Common myeloid progenitor, CD34-positive (primary cell): ENCODE data around the gene POLR2M.

Source experiments
- CTCF ChIA-PET: fragments of 350-600 bp; sonication (Branson Sonifier 250); formaldehyde crosslinking; loops from one replicate; lab custom pipeline; 2021; ENCODE audit warnings: antibody characterized with exemption; lab: Charles Lee
- POLR2A ChIA-PET: fragments of 350-600 bp; sonication (Branson Sonifier 250); formaldehyde crosslinking; loops from one replicate; lab custom pipeline; 2021; ENCODE audit warnings: antibody characterized with exemption; lab: Charles Lee
- DNase-seq, 3 donors: peaks; one replicate each; pipeline versions ENCODE4 v3.0.0 to v3.0.0-alpha.2; 2013
- H3K27ac ChIP-seq, 2 experiments: 1 replicate in 1 of 2; 2 replicates in 1 of 2; pipeline ENCODE4 v1.7.0; 2013; ENCODE audit warnings: inconsistent platforms in 2 of 2, low read length in 2 of 2, mild to moderate bottlenecking in 2 of 2, low read depth in 1 of 2, moderate library complexity in 1 of 2; ENCODE audit not compliant: severe bottlenecking in 2 of 2, insufficient read depth in 1 of 2, poor library complexity in 1 of 2
- H3K27me3 ChIP-seq, 5 experiments: replicated peaks in 2 of 5; 1 replicate in 3 of 5; 2 replicates in 2 of 5; pipeline versions ENCODE4 v1.6.1 to v1.7.0; 2013; ENCODE audit warnings: low read length in 4 of 5, mild to moderate bottlenecking in 2 of 5, moderate library complexity in 2 of 5, inconsistent platforms in 1 of 5; ENCODE audit not compliant: insufficient read depth in 5 of 5, control insufficient read depth in 4 of 5
- H3K36me3 ChIP-seq, 4 experiments: 1 replicate in 2 of 4; 2 replicates in 2 of 4; pipeline versions ENCODE4 v1.6.1 to v1.7.0; 2013; ENCODE audit warnings: low read length in 3 of 4, control low read depth in 1 of 4, mild to moderate bottlenecking in 1 of 4; ENCODE audit not compliant: control insufficient read depth in 4 of 4, insufficient read depth in 4 of 4
- H3K4me1 ChIP-seq, 4 experiments: 1 replicate in 3 of 4; 2 replicates in 1 of 4; pipeline versions ENCODE4 v1.6.1 to v1.7.1; 2013; ENCODE audit warnings: low read length in 3 of 4, mild to moderate bottlenecking in 3 of 4, control low read depth in 1 of 4, inconsistent platforms in 1 of 4, moderate library complexity in 1 of 4; ENCODE audit not compliant: control insufficient read depth in 4 of 4, insufficient read depth in 4 of 4; ENCODE audit errors: control extremely low read depth in 1 of 4
- H3K4me3 ChIP-seq, 7 experiments: 1 replicate in 4 of 7; 2 replicates in 3 of 7; pipeline versions ENCODE4 v1.5.1 to v1.7.0; 2013; ENCODE audit warnings: mild to moderate bottlenecking in 7 of 7, low read length in 6 of 7, moderate library complexity in 6 of 7, inconsistent platforms in 2 of 7, low read depth in 2 of 7, control low read depth in 1 of 7; ENCODE audit not compliant: insufficient read depth in 4 of 7, control insufficient read depth in 1 of 7; ENCODE audit errors: extremely low read depth in 1 of 7
- H3K9me3 ChIP-seq, 5 experiments: 1 replicate in 4 of 5; 2 replicates in 1 of 5; pipeline versions ENCODE4 v1.6.1 to v1.7.1; 2013; ENCODE audit warnings: low read length in 4 of 5, mild to moderate bottlenecking in 2 of 5, inconsistent platforms in 1 of 5, low read depth in 1 of 5, moderate library complexity in 1 of 5; ENCODE audit not compliant: control insufficient read depth in 4 of 5, insufficient read depth in 2 of 5; ENCODE audit errors: control extremely low read depth in 1 of 5
- WGBS: methylation state at CpG from one replicate; pipeline ENCODE4 v1.1.5; 2013; ENCODE audit not compliant: insufficient coverage; 5-methylcytosine and 5-hydroxymethylcytosine counted together

The POLR2M gene

GRCh38 chr15:57727031-57727430 lies 20.5 kb downstream of the POLR2M start:
- no peaks in the 10 kb centered on the region for H3K36me3 ChIP-seq
- no peaks in the 10 kb centered on the region for H3K4me1 ChIP-seq
- no peak for DNase-seq
- H3K4me3 ChIP-seq = no peak overlapping the region
- POLR2A ChIA-PET = no interaction called here
- CTCF ChIA-PET = no interaction called here
- H3K9me3 ChIP-seq = peaks cover 0 to 5% (median 4%) of the 10 kb centered on the region in 5 experiments
- 100% methylated on average over 4 of the region's 6 CpGs for WGBS
- H3K27me3 ChIP-seq = no peaks in the 10 kb centered on the region
- no peak overlapping the region for H3K27ac ChIP-seq

DNA sequence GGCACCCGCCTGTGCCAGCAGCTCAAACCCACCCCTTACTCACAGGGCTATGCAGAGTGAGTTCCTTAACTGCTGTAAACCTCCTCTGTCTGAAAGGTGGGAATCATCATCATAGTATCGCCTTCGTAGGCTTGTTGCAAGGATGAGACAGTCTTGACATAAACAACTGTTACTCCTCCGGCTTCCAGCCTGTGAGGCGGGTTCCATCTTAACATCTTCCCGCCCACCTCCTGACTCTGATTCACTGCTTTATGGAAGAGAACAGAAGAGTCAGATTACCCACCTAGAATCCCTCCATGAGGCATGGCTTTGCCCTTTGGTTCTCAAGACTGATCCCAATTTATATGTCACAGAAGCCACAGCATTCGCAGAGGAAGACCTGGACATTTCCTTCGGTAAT lies 21.9 kb downstream of the POLR2M start:
- POLR2A ChIA-PET = no interaction called here
- H3K9me3 ChIP-seq = peaks cover 0 to 5% (median 4%) of the 10 kb centered on the region in 5 experiments
- no peaks in the 10 kb centered on the region for H3K27me3 ChIP-seq
- no peak overlapping the region for H3K27ac ChIP-seq
- H3K4me1 ChIP-seq = peaks cover 0 to 4% (median 0%) of the 10 kb centered on the region in 4 experiments
- H3K4me3 ChIP-seq = no peak overlapping the region
- WGBS = 96% methylated on average over 7 of the region's 8 CpGs
- DNase-seq = no peak
- no peaks in the 10 kb centered on the region for H3K36me3 ChIP-seq
- CTCF ChIA-PET = interaction anchor here (1.2 kb wide), 1 partner anchor 456 kb away, joined by 3 read pairs; no protein-coding TSS in a partner anchor

DNA sequence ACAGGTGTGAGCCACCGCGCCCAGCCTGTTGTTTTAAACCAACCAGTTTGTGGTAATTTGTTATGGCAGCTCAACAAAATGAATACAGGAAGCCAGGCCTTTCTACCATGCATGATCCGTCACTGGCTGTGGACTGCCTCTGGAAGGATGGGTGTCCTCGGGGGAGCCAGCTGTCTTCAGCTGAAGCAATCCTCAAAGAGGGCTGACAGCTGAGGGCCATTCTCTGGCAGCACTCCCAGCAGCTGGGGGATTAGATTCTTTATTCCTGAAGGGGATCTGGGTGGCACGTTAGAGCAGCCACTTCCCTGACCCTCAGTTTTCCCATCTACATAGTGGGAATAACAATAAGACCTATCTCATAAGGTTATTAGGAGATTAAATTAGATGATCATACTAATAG lies 24.4 kb downstream of the POLR2M start:
- POLR2A ChIA-PET = no interaction called here

DNA sequence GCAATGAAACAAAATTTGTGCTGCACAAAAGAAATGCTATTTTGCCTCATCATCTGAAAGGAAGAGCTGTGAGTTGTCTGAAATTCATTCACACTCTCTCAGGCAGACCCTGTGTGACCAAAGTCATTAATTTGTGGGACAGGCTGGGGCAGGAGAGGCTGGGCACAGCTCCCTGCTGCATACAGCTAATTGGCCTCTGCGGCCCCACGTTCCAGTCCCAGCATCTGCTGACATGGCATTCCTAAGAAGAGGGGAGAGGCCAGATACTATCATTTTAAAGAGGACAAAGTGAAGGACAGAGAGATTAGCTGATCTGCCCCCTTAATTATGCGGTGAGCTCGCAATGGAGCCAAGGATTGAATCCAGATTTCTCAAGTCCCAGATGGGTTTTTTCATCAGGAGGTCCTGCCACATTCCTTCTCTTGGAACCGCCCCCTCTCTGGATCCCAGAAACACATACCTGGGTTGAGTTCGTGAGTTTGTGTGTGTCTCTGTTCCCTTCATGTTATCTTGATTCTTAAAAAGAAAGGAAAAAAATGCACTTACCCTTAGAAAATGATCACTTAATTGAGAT lies 25.1 kb downstream of the POLR2M start:
- CTCF ChIA-PET = interaction anchor here (0.5 to 5.4 kb wide), 11 partner anchors 10 to 1797 kb away, joined by 3 to 29 read pairs (median 5); partner anchors contain the start of gene POLR2M
- no peak overlapping the region for H3K4me3 ChIP-seq
- H3K36me3 ChIP-seq = no peaks in the 10 kb centered on the region
- WGBS = 94% methylated on average over 5 of the region's 6 CpGs
- POLR2A ChIA-PET = interaction anchor here (0.6 kb wide), 1 partner anchor 9 kb away, joined by 3 read pairs; no protein-coding TSS in a partner anchor
- no peaks in the 10 kb centered on the region for H3K27me3 ChIP-seq
- DNase-seq = no peak
- H3K4me1 ChIP-seq = peaks cover 0 to 4% (median 0%) of the 10 kb centered on the region in 4 experiments
- no peak overlapping the region for H3K27ac ChIP-seq
- no peaks in the 10 kb centered on the region for H3K9me3 ChIP-seq

More for the DNA sequence above, 24.4 kb downstream of the POLR2M start:
- 93% methylated on average over 3 of the region's 5 CpGs for WGBS
- CTCF ChIA-PET = interaction anchor here (1.0 to 5.4 kb wide), 6 partner anchors 9 to 451 kb away, joined by 3 to 29 read pairs (median 6); partner anchors contain the start of gene POLR2M
- peaks cover 0 to 4% (median 0%) of the 10 kb centered on the region in 4 experiments for H3K4me1 ChIP-seq
- H3K4me3 ChIP-seq = no peak overlapping the region
- H3K9me3 ChIP-seq = no peaks in the 10 kb centered on the region
- H3K36me3 ChIP-seq = no peaks in the 10 kb centered on the region
- no peaks in the 10 kb centered on the region for H3K27me3 ChIP-seq
- no peak overlapping the region for H3K27ac ChIP-seq
- DNase-seq = no peak

- ChIA-PET CTCF (interaction anchor here (0.5 to 5.4 kb wide), 13 partner anchors 10 to 491 kb away, joined by 3 to 29 read pairs (median 6); partner anchors contain the start of gene POLR2M), POLR2A (no interaction called here)
- Histone ChIP-seq H3K4me1 (peaks cover 0 to 4% (median 0%) of the 10 kb centered on the region in 4 experiments), H3K9me3 (no peaks in the 10 kb centered on the region), H3K27me3 (no peaks in the 10 kb centered on the region), H3K27ac (no peak overlapping the region), H3K4me3 (no peak overlapping the region), H3K36me3 (no peaks in the 10 kb centered on the region)
- DNase-seq = peak; percentile 44 to 62 (median 47)
- 34% methylated on average over 8 of the region's 12 CpGs for WGBS
These were observed 26.2 kb downstream of the POLR2M start for GRCh38 chr15:57732526-57733331.

DNA sequence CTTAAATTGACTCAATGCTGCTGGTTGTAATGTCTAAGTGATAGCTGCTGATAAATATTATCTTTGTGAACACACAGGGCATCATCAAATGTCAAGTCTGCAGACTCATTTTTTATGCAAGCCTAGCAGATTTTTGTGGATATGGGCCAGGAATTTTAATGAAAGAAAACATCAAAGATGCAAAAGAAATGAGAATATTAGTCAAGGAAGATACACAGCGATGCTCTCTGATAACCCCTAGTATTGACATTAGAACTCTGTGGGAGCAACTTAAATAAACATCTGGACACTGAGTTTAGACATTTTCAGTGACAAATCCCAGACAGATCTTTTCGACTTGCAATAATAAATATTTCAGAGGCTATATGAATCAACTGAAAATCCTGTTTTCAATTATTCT lies 28.3 kb downstream of the POLR2M start:
- Histone ChIP-seq H3K27ac (no peak overlapping the region), H3K9me3 (no peaks in the 10 kb centered on the region), H3K4me3 (no peak overlapping the region), H3K27me3 (no peaks in the 10 kb centered on the region), H3K36me3 (no peaks in the 10 kb centered on the region), H3K4me1 (peaks cover 0 to 4% (median 0%) of the 10 kb centered on the region in 4 experiments)
- ChIA-PET CTCF (interaction anchor here (1.3 to 5.4 kb wide), 2 partner anchors 8 to 16 kb away, joined by 3 to 29 read pairs; no protein-coding TSS in a partner anchor), POLR2A (no interaction called here)
- WGBS = 100% methylated on average over 1 of the region's 2 CpGs
- DNase-seq = no peak
